Stimulated activated CD8-positive, alpha-beta memory T cell treated with anti-CD3 and anti-CD28 coated beads, Interleukin-7, amount 100 ng/mL, for 1 hour (primary cell): ENCODE data around the gene DCX.
"Not testable (repeated sequence)": the region's sequence is repeated elsewhere in the genome, so short reads cannot be mapped to it uniquely, and the experiment has no call there.

Source experiments
- DNase-seq, 2 donors: peaks; one replicate each; pipeline ENCODE4 v3.0.0-alpha.2; 2020; ENCODE audit warnings: low read depth in 2 of 2

The DCX gene

GRCh38 chrX:111365770-111366325 is 46.1 kb downstream of the DCX start:
- DNase-seq, result no peak

- no peak for DNase-seq
These were observed 48.3 kb downstream of the DCX start for GRCh38 chrX:111363741-111364140.

- DNase-seq, result no peak
These were observed 50.2 kb downstream of the DCX start for GRCh38 chrX:111361751-111362150.

- no peak for DNase-seq
These were observed 51.2 kb downstream of the DCX start for GRCh38 chrX:111360839-111361238.

GRCh38 chrX:111355523-111356115 is 56.4 kb downstream of the DCX start:
- no peak for DNase-seq

GRCh38 chrX:111354496-111354895 is 57.5 kb downstream of the DCX start:
- DNase-seq, result no peak

- DNase-seq, result no peak
These were observed 58.2 kb downstream of the DCX start for GRCh38 chrX:111353793-111354192.

GRCh38 chrX:111352424-111352823 is 59.6 kb downstream of the DCX start:
- no peak for DNase-seq

- no peak for DNase-seq
These were observed 62.1 kb downstream of the DCX start for GRCh38 chrX:111349934-111350333.

- no peak for DNase-seq
These were observed 62.9 kb downstream of the DCX start for GRCh38 chrX:111349101-111349500.

- no peak for DNase-seq
These were observed 63.6 kb downstream of the DCX start for GRCh38 chrX:111348429-111348828.

- not testable (repeated sequence) for DNase-seq
These were observed 65.8 kb downstream of the DCX start for GRCh38 chrX:111346150-111346549.

- no peak for DNase-seq
These were observed 71.9 kb downstream of the DCX start for GRCh38 chrX:111340054-111340453.

- no peak for DNase-seq
These were observed 72.8 kb downstream of the DCX start for GRCh38 chrX:111339212-111339611.

- no peak for DNase-seq
These were observed 73.8 kb downstream of the DCX start for GRCh38 chrX:111338095-111338698.

- no peak for DNase-seq
These were observed 74.8 kb downstream of the DCX start for GRCh38 chrX:111337067-111337637.

GRCh38 chrX:111336141-111336540 is 75.9 kb downstream of the DCX start:
- DNase-seq, result no peak

GRCh38 chrX:111329370-111329769 is 82.6 kb downstream of the DCX start:
- DNase-seq, result no peak

GRCh38 chrX:111328858-111329257 is 83.1 kb downstream of the DCX start:
- no peak for DNase-seq

GRCh38 chrX:111322231-111322855 is 89.6 kb downstream of the DCX start:
- DNase-seq, result no peak

- no peak for DNase-seq
These were observed 92.5 kb downstream of the DCX start for GRCh38 chrX:111319451-111319850.

- no peak for DNase-seq
These were observed 93.1 kb downstream of the DCX start for GRCh38 chrX:111318901-111319300.

GRCh38 chrX:111309083-111309482 is 102.9 kb downstream of the DCX start:
- DNase-seq, result no peak
